Left lobe of liver (tissue), 2 donors: ENCODE results near the gene TLNRD1. TPM values are rescaled to one million over a fixed set of nuclear protein-coding genes. Genes with fewer than 3 reads are reported as not detected.
A peak's percentile ranks its signal among the peaks of the same experiment; 100 is the strongest.

Experiments used
- ATAC-seq: fragments of 200-7000 bp; cut with Tn5 transposase; one replicate; pipeline ENCODE4 v1.9.1; 2020; ENCODE audit warnings: mild to moderate bottlenecking, moderate library complexity
- DNase-seq: peaks from one replicate; pipeline ENCODE4 v3.0.0-alpha.2; 2020; ENCODE audit warnings: low spot score
- total RNA-seq: library from RNA; stranded (reverse); gene quantifications from one replicate; pipeline ENCODE4 v1.2.1, GENCODE V29; 2021
- donor health status: DM: no; HTN: no; CAD: no; lungs with moderate emphysema.
- donor health status: DM: no; HTN: yes; CAD: no.

Gene TLNRD1
- total RNA-seq, 1 donor from 2014 or later = 4.2 TPM

GRCh38 chr15:81001152-81002008, 657 bp downstream of the TLNRD1 start:
- ATAC-seq = peak; percentile 62

GRCh38 chr15:81002009-81002330, 1.2 kb downstream of the TLNRD1 start:
- ATAC-seq (peak; percentile 37), DNase-seq (no peak)

More at GRCh38 chr15:81001152-81002008, 657 bp downstream of the TLNRD1 start:
- DNase-seq = peak; percentile 69

- ATAC-seq = no peak
- DNase-seq = no peak
Measured at GRCh38 chr15:81002331-81003096, 1.8 kb downstream of the TLNRD1 start.

- no peak for DNase-seq
- no peak for ATAC-seq
Measured at GRCh38 chr15:81003097-81003350, 2.3 kb downstream of the TLNRD1 start.

GRCh38 chr15:81006124-81006523, 5.4 kb downstream of the TLNRD1 start:
- ATAC-seq = no peak
- no peak for DNase-seq

- no peak for ATAC-seq
- DNase-seq = no peak
Measured at GRCh38 chr15:81007428-81008064, 6.8 kb downstream of the TLNRD1 start.

- DNase-seq (no peak), ATAC-seq (no peak)
Measured at GRCh38 chr15:81008312-81008711, 7.6 kb downstream of the TLNRD1 start.

GRCh38 chr15:81010086-81010485, 9.4 kb downstream of the TLNRD1 start:
- DNase-seq (no peak), ATAC-seq (no peak)

- no peak for DNase-seq
- no peak for ATAC-seq
Measured at GRCh38 chr15:81011593-81011992, 10.9 kb downstream of the TLNRD1 start.

- ATAC-seq = no peak
Measured at GRCh38 chr15:81012588-81012987, 11.9 kb downstream of the TLNRD1 start.

GRCh38 chr15:81013396-81013929, 12.7 kb downstream of the TLNRD1 start:
- ATAC-seq (peak; percentile 71), DNase-seq (no peak)

More at GRCh38 chr15:81012588-81012987, 11.9 kb downstream of the TLNRD1 start:
- DNase-seq = no peak

- ATAC-seq (no peak), DNase-seq (no peak)
Measured at GRCh38 chr15:81014446-81015093, 13.8 kb downstream of the TLNRD1 start.

- no peak for ATAC-seq
- DNase-seq = no peak
Measured at GRCh38 chr15:81015621-81016488, 15.1 kb downstream of the TLNRD1 start.

GRCh38 chr15:81016489-81017068, 15.9 kb downstream of the TLNRD1 start:
- no peak for DNase-seq

GRCh38 chr15:81018197-81018596, 17.5 kb downstream of the TLNRD1 start:
- DNase-seq (no peak), ATAC-seq (no peak)

More at GRCh38 chr15:81016489-81017068, 15.9 kb downstream of the TLNRD1 start:
- ATAC-seq = peak; percentile 31

- no peak for ATAC-seq
- DNase-seq = no peak
Measured at GRCh38 chr15:81021321-81021720, 20.6 kb downstream of the TLNRD1 start.

- ATAC-seq = peak; percentile 94
- DNase-seq = peak; percentile 83
Measured at GRCh38 chr15:81023483-81024264, 23.0 kb downstream of the TLNRD1 start.

- ATAC-seq = no peak
Measured at GRCh38 chr15:81024265-81024872, 23.6 kb downstream of the TLNRD1 start.

More at GRCh38 chr15:81024265-81024872, 23.6 kb downstream of the TLNRD1 start:
- no peak for DNase-seq
